Activated CD4-positive, alpha-beta T cell treated with anti-CD3 and anti-CD28 coated beads, Interleukin-2, amount 10 ng/mL, durations not matched to agents 24 days and 14 days (primary cell): Measurements from ENCODE around the gene BORCS5. TPM values are rescaled to one million over a fixed set of nuclear protein-coding genes. Genes with fewer than 3 reads are reported as not detected.
"Not testable (repeated sequence)": the region's sequence is repeated elsewhere in the genome, so short reads cannot be mapped to it uniquely, and the experiment has no call there.

ENCODE experiments used
- DNase-seq: peaks from one replicate; pipeline ENCODE4 v3.0.0; 2022
- H3K27ac Mint-ChIP-seq: one replicate; pipeline ENCODE4 v1.8.0; 2022; ENCODE audit warnings: mild to moderate bottlenecking, mixed read lengths
- H3K27me3 Mint-ChIP-seq: one replicate; pipeline ENCODE4 v1.8.0; 2022; ENCODE audit warnings: mixed read lengths
- H3K36me3 Mint-ChIP-seq: one replicate; pipeline ENCODE4 v1.8.0; 2022; ENCODE audit warnings: low read depth, mild to moderate bottlenecking, mixed read lengths
- H3K4me1 Mint-ChIP-seq: one replicate; pipeline ENCODE4 v1.8.0; 2021; ENCODE audit warnings: mixed read lengths
- H3K4me3 Mint-ChIP-seq: one replicate; pipeline ENCODE4 v1.8.0; 2022; ENCODE audit warnings: mild to moderate bottlenecking, moderate library complexity, mixed read lengths
- H3K9me3 Mint-ChIP-seq: one replicate; pipeline ENCODE4 v1.8.0; 2021; ENCODE audit warnings: mixed read lengths
- intact Hi-C: fragments of 100-400 bp; cut with micrococcal nuclease; formaldehyde crosslinking; loops from one replicate; pipeline ENCODE4 v1.15.1; 2023
- total RNA-seq: library from RNA; stranded (reverse); gene quantifications from 2 replicates; pipeline ENCODE4 v1.2.3, GENCODE V29; 2022

BORCS5 gene
- total RNA-seq, 1 donor from 2014 or later = 34.0 TPM

DNA sequence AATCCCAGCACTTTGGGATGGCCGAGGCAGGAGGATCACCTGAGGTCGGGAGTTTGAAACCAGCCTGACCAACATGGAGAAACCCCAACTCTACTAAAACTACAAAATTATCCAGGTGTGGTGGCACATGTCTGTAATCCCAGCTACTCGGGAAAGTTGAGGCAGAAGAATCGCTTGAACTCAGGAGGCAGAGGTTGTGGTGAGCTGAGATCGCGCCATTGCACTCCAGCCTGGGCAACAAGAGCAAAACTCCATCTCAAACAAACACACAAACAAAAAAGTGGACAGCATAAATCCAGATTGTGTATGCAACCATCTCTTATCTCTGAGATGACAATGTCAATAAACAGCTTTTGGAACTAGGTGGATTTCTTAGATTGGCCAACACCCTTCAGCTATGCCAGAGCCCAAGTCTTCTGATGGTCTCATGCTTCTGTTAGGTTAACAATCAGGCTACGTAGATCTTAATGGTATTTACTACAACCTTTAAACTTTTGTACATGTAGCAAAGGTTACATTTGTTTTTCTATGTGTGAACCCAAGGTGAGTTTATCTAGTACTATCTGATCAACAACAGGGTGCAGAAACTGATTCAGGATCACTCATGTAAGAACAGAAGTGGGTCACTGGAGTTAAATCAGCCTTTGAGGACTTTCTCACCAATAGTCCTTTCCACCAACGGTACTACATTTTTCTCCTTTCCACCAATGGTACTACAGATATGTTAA is 132.1 kb downstream of the BORCS5 start:
- H3K4me3 Mint-ChIP-seq = no peak overlapping the region
- H3K27me3 Mint-ChIP-seq = no peaks in the 10 kb centered on the region
- peaks cover 23% of the 10 kb centered on the region for H3K4me1 Mint-ChIP-seq
- intact Hi-C loops = no loop called here
- peaks cover 4% of the 10 kb centered on the region for H3K9me3 Mint-ChIP-seq
- peaks cover 43% of the 10 kb centered on the region for H3K36me3 Mint-ChIP-seq
- H3K27ac Mint-ChIP-seq = peak overlapping the region; percentile 29
- no peak for DNase-seq

- Mint-ChIP-seq H3K27ac (no peak overlapping the region), H3K36me3 (peaks cover 33% of the 10 kb centered on the region), H3K4me3 (no peak overlapping the region), H3K9me3 (peaks cover 4% of the 10 kb centered on the region), H3K4me1 (peaks cover 23% of the 10 kb centered on the region), H3K27me3 (no peaks in the 10 kb centered on the region)
- DNase-seq = no peak
- intact Hi-C loops = no loop called here
Observed at GRCh38 chr12:12491606-12492005, 134.7 kb downstream of the BORCS5 start.

GRCh38 chr12:12492547-12492946 is 135.7 kb downstream of the BORCS5 start:
- Mint-ChIP-seq H3K9me3 (peaks cover 4% of the 10 kb centered on the region), H3K27me3 (no peaks in the 10 kb centered on the region), H3K27ac (no peak overlapping the region), H3K36me3 (peaks cover 31% of the 10 kb centered on the region), H3K4me1 (peaks cover 18% of the 10 kb centered on the region), H3K4me3 (no peak overlapping the region)
- intact Hi-C loops = no loop called here
- no peak for DNase-seq

GRCh38 chr12:12495536-12495935 is 138.7 kb downstream of the BORCS5 start:
- peaks cover 34% of the 10 kb centered on the region for H3K36me3 Mint-ChIP-seq
- H3K27ac Mint-ChIP-seq = no peak overlapping the region
- H3K27me3 Mint-ChIP-seq = no peaks in the 10 kb centered on the region
- H3K9me3 Mint-ChIP-seq = no peaks in the 10 kb centered on the region
- intact Hi-C loops = no loop called here
- peaks cover 17% of the 10 kb centered on the region for H3K4me1 Mint-ChIP-seq
- H3K4me3 Mint-ChIP-seq = no peak overlapping the region
- no peak for DNase-seq

- Mint-ChIP-seq H3K36me3 (peaks cover 47% of the 10 kb centered on the region), H3K4me1 (peaks cover 32% of the 10 kb centered on the region), H3K4me3 (no peak overlapping the region), H3K9me3 (no peaks in the 10 kb centered on the region), H3K27me3 (no peaks in the 10 kb centered on the region), H3K27ac (no peak overlapping the region)
- intact Hi-C loops = no loop called here
- DNase-seq = no peak
Observed at GRCh38 chr12:12498210-12498609, 141.3 kb downstream of the BORCS5 start.

GRCh38 chr12:12499909-12500604 is 143.2 kb downstream of the BORCS5 start:
- H3K27me3 Mint-ChIP-seq = no peaks in the 10 kb centered on the region
- H3K36me3 Mint-ChIP-seq = peaks cover 48% of the 10 kb centered on the region
- intact Hi-C loops = no loop called here
- peak overlapping the region; percentile 46 for H3K27ac Mint-ChIP-seq
- H3K9me3 Mint-ChIP-seq = no peaks in the 10 kb centered on the region
- no peak for DNase-seq
- H3K4me3 Mint-ChIP-seq = no peak overlapping the region
- H3K4me1 Mint-ChIP-seq = peaks cover 43% of the 10 kb centered on the region

- Mint-ChIP-seq H3K36me3 (peaks cover 42% of the 10 kb centered on the region), H3K9me3 (no peaks in the 10 kb centered on the region), H3K27me3 (peaks cover 1% of the 10 kb centered on the region), H3K4me1 (peaks cover 48% of the 10 kb centered on the region), H3K27ac (peak overlapping the region; percentile 89), H3K4me3 (peak overlapping the region; percentile 45)
- no peak for DNase-seq
- intact Hi-C loops = no loop called here
Observed at GRCh38 chr12:12501121-12501520, 144.2 kb downstream of the BORCS5 start.

GRCh38 chr12:12502130-12502814 is 145.4 kb downstream of the BORCS5 start:
- DNase-seq, H3K9me3 Mint-ChIP-seq, H3K27me3 Mint-ChIP-seq, intact Hi-C loops: not testable (repeated sequence)
- Mint-ChIP-seq H3K4me3 (peak overlapping the region; percentile 44), H3K36me3 (peaks cover 39% of the 10 kb centered on the region), H3K4me1 (peaks cover 50% of the 10 kb centered on the region), H3K27ac (peak overlapping the region; percentile 94)

GRCh38 chr12:12502815-12503151 is 145.9 kb downstream of the BORCS5 start:
- intact Hi-C loops = no loop called here
- Mint-ChIP-seq H3K4me3 (peak overlapping the region; percentile 44), H3K36me3 (peaks cover 36% of the 10 kb centered on the region), H3K27me3 (peaks cover 1% of the 10 kb centered on the region), H3K4me1 (peaks cover 51% of the 10 kb centered on the region), H3K27ac (peak overlapping the region; percentile 94), H3K9me3 (no peaks in the 10 kb centered on the region)
- DNase-seq = no peak

DNA sequence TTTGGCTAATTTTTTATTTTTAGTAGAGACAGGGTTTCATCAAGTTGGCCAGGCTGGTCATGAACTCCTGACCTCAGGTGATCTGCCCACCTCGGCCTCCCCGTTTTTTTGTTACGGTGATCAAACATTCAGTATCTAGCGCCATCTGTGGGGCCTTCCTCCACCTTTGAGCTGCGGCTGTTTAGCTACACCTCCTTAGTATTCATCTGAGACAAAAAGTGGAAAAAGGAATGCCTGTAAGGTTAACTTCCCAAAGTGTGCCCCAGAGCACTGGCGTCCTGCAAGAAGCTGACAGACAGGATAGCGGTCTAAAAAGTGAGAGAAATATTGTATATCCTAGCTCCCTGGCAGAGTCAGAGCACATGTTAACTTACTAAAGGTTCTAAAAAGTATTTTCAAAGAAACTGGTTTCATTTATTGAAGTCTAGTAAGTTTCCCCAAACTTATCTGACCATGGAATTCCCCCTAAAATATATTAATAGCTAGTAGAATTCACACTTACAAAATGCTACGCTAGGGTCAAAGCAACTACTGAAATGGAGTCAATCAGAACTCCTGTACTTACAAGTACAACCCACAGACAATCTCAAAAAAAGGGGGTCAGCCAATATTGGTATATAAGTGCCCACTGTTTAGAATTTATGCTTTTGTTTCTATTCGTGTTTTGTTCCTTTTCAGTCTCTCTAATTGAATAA is 146.7 kb downstream of the BORCS5 start:
- H3K27me3 Mint-ChIP-seq = peaks cover 1% of the 10 kb centered on the region
- peak; percentile 60 for DNase-seq
- H3K9me3 Mint-ChIP-seq = no peaks in the 10 kb centered on the region
- peaks cover 58% of the 10 kb centered on the region for H3K4me1 Mint-ChIP-seq
- H3K36me3 Mint-ChIP-seq = peaks cover 39% of the 10 kb centered on the region
- peak overlapping the region; percentile 39 for H3K4me3 Mint-ChIP-seq
- intact Hi-C loops = loop anchor here (2.0 kb wide), 1 partner anchor 127 kb away; no protein-coding TSS in a partner anchor
- peak overlapping the region; percentile 94 for H3K27ac Mint-ChIP-seq

GRCh38 chr12:12505544-12506495 is 148.9 kb downstream of the BORCS5 start:
- peak; percentile 78 for DNase-seq

DNA sequence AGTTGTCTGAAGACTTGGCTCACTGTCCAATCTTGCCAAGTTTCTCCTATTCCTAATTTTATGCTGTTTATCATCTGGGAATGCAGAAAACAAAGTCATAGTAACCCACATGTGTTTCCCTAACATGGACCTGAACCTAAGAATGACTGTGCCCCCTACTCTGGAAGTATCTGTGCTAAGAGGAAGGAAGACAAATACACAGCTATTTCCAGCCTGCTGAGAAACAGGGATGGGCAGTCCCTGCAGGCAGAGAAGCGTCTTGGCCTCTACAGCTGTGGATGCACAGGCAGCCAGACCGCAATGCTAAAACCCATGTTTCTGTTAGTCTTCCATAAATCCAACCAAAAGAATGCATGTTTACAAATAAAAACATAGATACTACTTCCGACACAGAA is 149.6 kb downstream of the BORCS5 start:
- Mint-ChIP-seq H3K4me1 (peaks cover 57% of the 10 kb centered on the region), H3K27me3 (peaks cover 1% of the 10 kb centered on the region)

More at GRCh38 chr12:12505544-12506495, 148.9 kb downstream of the BORCS5 start:
- Mint-ChIP-seq H3K27ac (peak overlapping the region; percentile 94), H3K36me3 (peaks cover 39% of the 10 kb centered on the region), H3K9me3 (no peaks in the 10 kb centered on the region), H3K4me3 (peak overlapping the region; percentile 64), H3K27me3 (peaks cover 1% of the 10 kb centered on the region), H3K4me1 (peaks cover 63% of the 10 kb centered on the region)
- intact Hi-C loops = loop anchor here (1.0 to 5.0 kb wide), 9 partner anchors 23 to 192 kb away; partner anchors contain the start of genes CREBL2 and DUSP16

More for the DNA sequence above, 149.6 kb downstream of the BORCS5 start:
- Mint-ChIP-seq H3K27ac (peak overlapping the region; percentile 94), H3K4me3 (peak overlapping the region; percentile 64), H3K36me3 (peaks cover 34% of the 10 kb centered on the region), H3K9me3 (no peaks in the 10 kb centered on the region)
- DNase-seq = peak; percentile 56
- intact Hi-C loops = loop anchor here (1.0 to 5.0 kb wide), 7 partner anchors 24 to 192 kb away; partner anchors contain the start of genes CREBL2 and DUSP16
